ENCODE results near the gene CPSF4L. TPM values are rescaled to one million over a fixed set of nuclear protein-coding genes. Genes with fewer than 3 reads are reported as not detected.

The CPSF4L gene
- total RNA-seq, 1 experiment from 2014 or later, result not detected

DNA sequence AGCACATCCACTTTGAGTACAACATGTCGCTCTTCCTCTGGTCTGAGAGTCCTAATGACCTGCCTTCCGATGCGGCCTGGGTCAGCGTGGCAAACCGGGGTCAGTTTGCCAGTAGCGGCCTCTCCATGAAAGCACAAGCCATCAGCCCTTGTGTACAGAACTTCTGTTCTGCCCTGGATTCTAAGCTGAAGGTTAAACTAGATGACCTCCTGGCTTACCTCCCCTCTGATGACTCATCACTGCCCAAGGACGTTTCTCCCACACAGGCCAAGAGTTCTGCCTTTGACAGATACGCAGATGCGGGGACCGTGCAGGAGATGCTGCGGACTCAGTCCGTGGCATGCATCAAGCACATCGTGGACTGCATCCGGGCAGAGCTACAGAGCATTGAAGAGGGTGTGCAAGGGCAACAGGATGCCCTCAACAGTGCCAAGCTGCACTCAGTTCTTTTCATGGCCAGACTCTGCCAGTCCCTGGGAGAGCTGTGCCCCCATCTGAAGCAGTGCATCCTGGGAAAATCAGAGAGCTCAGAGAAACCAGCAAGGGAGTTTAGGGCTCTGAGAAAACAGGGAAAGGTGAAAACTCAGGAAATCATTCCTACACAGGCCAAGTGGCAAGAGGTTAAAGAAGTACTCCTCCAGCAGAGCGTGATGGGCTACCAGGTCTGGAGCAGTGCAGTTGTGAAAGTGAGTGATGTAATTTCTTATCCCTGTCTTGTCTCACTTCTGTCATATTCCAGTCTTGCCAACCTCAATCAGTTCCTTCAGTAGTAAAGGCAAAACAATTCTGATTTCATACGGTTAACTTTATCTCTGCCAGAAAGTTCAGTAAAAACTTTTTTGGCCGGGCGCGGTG lies 60.2 kb downstream of the CPSF4L start:
- intact Hi-C loops (cut with micrococcal nuclease; ENCODE audit: unreplicated experiment), result no loop called here

DNA sequence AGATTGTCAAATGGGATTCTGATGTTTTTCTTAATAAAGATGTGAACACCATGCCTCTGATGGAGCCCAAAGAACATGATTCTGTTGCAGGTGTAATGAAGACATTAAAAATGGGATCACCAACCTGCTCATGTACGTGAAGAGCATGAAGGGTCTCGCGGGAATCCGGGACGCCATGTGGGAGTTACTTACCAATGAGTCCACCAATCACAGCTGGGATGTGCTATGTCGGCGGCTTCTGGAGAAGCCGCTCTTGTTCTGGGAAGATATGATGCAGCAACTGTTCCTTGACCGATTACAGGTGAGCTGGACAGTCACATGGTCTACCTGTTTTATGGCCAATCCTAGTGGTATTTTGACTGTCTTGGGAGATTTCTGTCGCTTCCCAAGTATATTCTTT lies 61.2 kb downstream of the CPSF4L start:
- no peak for ATAC-seq
- peaks cover 8% of the 10 kb centered on the region; the same call in 1 of the 2 replicates for H3K4me1 ChIP-seq (ENCODE audit: control insufficient read depth, insufficient read depth, low read length)
- H3K27ac ChIP-seq (ENCODE audit: low read length), result no peak overlapping the region
- no peaks in the 10 kb centered on the region for H3K9me3 ChIP-seq (ENCODE audit: control insufficient read depth, insufficient read depth, low read depth, low read length)
- ChIA-PET CTCF (no interaction called here), POLR2A (no interaction called here)
- no peak overlapping the region for H3K4me3 ChIP-seq (ENCODE audit: low read depth in 2 of 2, low read length in 2 of 2)
- DNase-seq (ENCODE audit: low read depth, low spot score), result no peak
- intact Hi-C loops (cut with micrococcal nuclease; ENCODE audit: unreplicated experiment), result no loop called here
- TF ChIP-seq, protein P1, sequence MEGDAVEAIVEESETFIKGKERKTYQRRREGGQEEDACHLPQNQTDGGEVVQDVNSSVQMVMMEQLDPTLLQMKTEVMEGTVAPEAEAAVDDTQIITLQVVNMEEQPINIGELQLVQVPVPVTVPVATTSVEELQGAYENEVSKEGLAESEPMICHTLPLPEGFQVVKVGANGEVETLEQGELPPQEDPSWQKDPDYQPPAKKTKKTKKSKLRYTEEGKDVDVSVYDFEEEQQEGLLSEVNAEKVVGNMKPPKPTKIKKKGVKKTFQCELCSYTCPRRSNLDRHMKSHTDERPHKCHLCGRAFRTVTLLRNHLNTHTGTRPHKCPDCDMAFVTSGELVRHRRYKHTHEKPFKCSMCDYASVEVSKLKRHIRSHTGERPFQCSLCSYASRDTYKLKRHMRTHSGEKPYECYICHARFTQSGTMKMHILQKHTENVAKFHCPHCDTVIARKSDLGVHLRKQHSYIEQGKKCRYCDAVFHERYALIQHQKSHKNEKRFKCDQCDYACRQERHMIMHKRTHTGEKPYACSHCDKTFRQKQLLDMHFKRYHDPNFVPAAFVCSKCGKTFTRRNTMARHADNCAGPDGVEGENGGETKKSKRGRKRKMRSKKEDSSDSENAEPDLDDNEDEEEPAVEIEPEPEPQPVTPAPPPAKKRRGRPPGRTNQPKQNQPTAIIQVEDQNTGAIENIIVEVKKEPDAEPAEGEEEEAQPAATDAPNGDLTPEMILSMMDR (IDR thresholded peaks at IDR 0.05), result no peak
- TF ChIP-seq TCF7L2 (IDR thresholded peaks at IDR 0.05; ENCODE audit: low read depth, low read length), result no peak
- BruUV-seq (replicated peaks), result no TSS peak
- peaks cover 41% of the 10 kb centered on the region for H3K36me3 ChIP-seq (ENCODE audit: control insufficient read depth, insufficient read depth, low read length)
- in situ Hi-C loops (cut with HindIII; ENCODE audit: low pct_unique_long_range_greater_than_20kb, low sequenced_read_pairs), result no loop called here
- H3K27me3 ChIP-seq (ENCODE audit: control insufficient read depth, insufficient read depth, low read length), result no peaks in the 10 kb centered on the region

More for the DNA sequence above, 60.2 kb downstream of the CPSF4L start:
- ATAC-seq (no peak), DNase-seq (ENCODE audit: low read depth, low spot score) (no peak)
- TF ChIP-seq, protein P1 (IDR thresholded peaks at IDR 0.05), result no peak
- TF ChIP-seq SIN3A (IDR thresholded peaks at IDR 0.05; ENCODE audit: borderline replicate concordance, insufficient read depth, low read depth, low read length), result no peak
- TF ChIP-seq, protein P2, sequence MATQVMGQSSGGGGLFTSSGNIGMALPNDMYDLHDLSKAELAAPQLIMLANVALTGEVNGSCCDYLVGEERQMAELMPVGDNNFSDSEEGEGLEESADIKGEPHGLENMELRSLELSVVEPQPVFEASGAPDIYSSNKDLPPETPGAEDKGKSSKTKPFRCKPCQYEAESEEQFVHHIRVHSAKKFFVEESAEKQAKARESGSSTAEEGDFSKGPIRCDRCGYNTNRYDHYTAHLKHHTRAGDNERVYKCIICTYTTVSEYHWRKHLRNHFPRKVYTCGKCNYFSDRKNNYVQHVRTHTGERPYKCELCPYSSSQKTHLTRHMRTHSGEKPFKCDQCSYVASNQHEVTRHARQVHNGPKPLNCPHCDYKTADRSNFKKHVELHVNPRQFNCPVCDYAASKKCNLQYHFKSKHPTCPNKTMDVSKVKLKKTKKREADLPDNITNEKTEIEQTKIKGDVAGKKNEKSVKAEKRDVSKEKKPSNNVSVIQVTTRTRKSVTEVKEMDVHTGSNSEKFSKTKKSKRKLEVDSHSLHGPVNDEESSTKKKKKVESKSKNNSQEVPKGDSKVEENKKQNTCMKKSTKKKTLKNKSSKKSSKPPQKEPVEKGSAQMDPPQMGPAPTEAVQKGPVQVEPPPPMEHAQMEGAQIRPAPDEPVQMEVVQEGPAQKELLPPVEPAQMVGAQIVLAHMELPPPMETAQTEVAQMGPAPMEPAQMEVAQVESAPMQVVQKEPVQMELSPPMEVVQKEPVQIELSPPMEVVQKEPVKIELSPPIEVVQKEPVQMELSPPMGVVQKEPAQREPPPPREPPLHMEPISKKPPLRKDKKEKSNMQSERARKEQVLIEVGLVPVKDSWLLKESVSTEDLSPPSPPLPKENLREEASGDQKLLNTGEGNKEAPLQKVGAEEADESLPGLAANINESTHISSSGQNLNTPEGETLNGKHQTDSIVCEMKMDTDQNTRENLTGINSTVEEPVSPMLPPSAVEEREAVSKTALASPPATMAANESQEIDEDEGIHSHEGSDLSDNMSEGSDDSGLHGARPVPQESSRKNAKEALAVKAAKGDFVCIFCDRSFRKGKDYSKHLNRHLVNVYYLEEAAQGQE (IDR thresholded peaks at IDR 0.05; ENCODE audit: insufficient read depth in 1 of 2, low read depth in 2 of 2, low read length in 1 of 2), result no peak
- no peak for TF ChIP-seq POLR2AphosphoS5 (IDR thresholded peaks at IDR 0.05; ENCODE audit: low read depth, low read length)
- TF ChIP-seq TCF7L2 (IDR thresholded peaks at IDR 0.05; ENCODE audit: low read depth, low read length), result no peak
- Histone ChIP-seq H3K27me3 (ENCODE audit: control insufficient read depth, insufficient read depth, low read length) (no peaks in the 10 kb centered on the region), H3K4me1 (ENCODE audit: control insufficient read depth, insufficient read depth, low read length) (peaks cover 8% of the 10 kb centered on the region; the same call in 1 of the 2 replicates), H3K36me3 (ENCODE audit: control insufficient read depth, insufficient read depth, low read length) (peaks cover 50% of the 10 kb centered on the region), H3K4me3 (ENCODE audit: low read depth in 2 of 2, low read length in 2 of 2) (no peak overlapping the region), H3K27ac (ENCODE audit: low read length) (no peak overlapping the region), H3K9me3 (ENCODE audit: control insufficient read depth, insufficient read depth, low read depth, low read length) (no peaks in the 10 kb centered on the region)
- in situ Hi-C loops (cut with HindIII; ENCODE audit: low pct_unique_long_range_greater_than_20kb, low sequenced_read_pairs), result no loop called here
- BruUV-seq (replicated peaks), result no TSS peak
- ChIA-PET POLR2A (no interaction called here), CTCF (no interaction called here)

Measured in Panc1 (cell line).